Activated naive CD4-positive, alpha-beta T cell (primary cell): Measurements from ENCODE around the gene RBSN.
A peak's percentile ranks its signal among the peaks of the same experiment; 100 is the strongest.
"Not testable (repeated sequence)": the region's sequence is repeated elsewhere in the genome, so short reads cannot be mapped to it uniquely, and the experiment has no call there.

Source experiments
- DNase-seq, 4 experiments: peaks; one replicate each; lab custom pipeline; 2025; lab: John Stamatoyannopoulos, UW

Gene RBSN

GRCh38 chr3:15098503-15099363, at the start of gene RBSN:
RBSN (minus strand) TSS chr3:15099148; CDS start chr3:15096120, 3,028 bp downstream.
- DNase-seq, result peak; percentile 89 to 92 (median 90)

GRCh38 chr3:15148614-15149013, 49.7 kb upstream of the RBSN start:
- DNase-seq, result no peak

- not testable (repeated sequence) for DNase-seq
These were observed 37.9 kb upstream of the RBSN start for GRCh38 chr3:15136885-15137284.

GRCh38 chr3:15134968-15135367, 36.0 kb upstream of the RBSN start:
- DNase-seq, result not testable (repeated sequence)

- not testable (repeated sequence) for DNase-seq
These were observed 29.5 kb upstream of the RBSN start for GRCh38 chr3:15128403-15128802.

- not testable (repeated sequence) for DNase-seq
These were observed 28.0 kb upstream of the RBSN start for GRCh38 chr3:15126975-15127374.

- DNase-seq, result no peak
These were observed 23.4 kb upstream of the RBSN start for GRCh38 chr3:15122398-15122797.

- no peak for DNase-seq
These were observed 23.0 kb upstream of the RBSN start for GRCh38 chr3:15121936-15122335.

- DNase-seq, result no peak
These were observed 22.0 kb upstream of the RBSN start for GRCh38 chr3:15120986-15121385.

GRCh38 chr3:15117011-15117410, 18.1 kb upstream of the RBSN start:
- DNase-seq, result no peak

GRCh38 chr3:15116032-15116669, 17.2 kb upstream of the RBSN start:
- DNase-seq, result no peak

GRCh38 chr3:15114466-15115358, 15.8 kb upstream of the RBSN start:
- no peak for DNase-seq

- no peak for DNase-seq
These were observed 14.9 kb upstream of the RBSN start for GRCh38 chr3:15113884-15114283.

- no peak for DNase-seq
These were observed 14.5 kb upstream of the RBSN start for GRCh38 chr3:15113471-15113870.

- no peak for DNase-seq
These were observed 13.1 kb upstream of the RBSN start for GRCh38 chr3:15112011-15112410.

- DNase-seq, result no peak
These were observed 11.3 kb upstream of the RBSN start for GRCh38 chr3:15110206-15110605.

- no peak for DNase-seq
These were observed 9.9 kb upstream of the RBSN start for GRCh38 chr3:15108869-15109268.

GRCh38 chr3:15108082-15108545, 9.2 kb upstream of the RBSN start:
- peak; percentile 34 to 68 (median 44) for DNase-seq

- DNase-seq, result no peak
These were observed 8.4 kb upstream of the RBSN start for GRCh38 chr3:15107075-15107947.

- no peak for DNase-seq
These were observed 3.9 kb upstream of the RBSN start for GRCh38 chr3:15102836-15103235.

GRCh38 chr3:15102256-15102655, 3.3 kb upstream of the RBSN start:
- DNase-seq, result no peak
